Transverse colon (tissue), 4 donors: ENCODE data around the gene DLG2.

ENCODE experiments used
- CTCF ChIP-seq, 5 experiments: fragments of 200-600 bp in 3 of 5; fragments of 450-650 bp in 2 of 5; sonication (generic) in 3 of 5; IDR thresholded peaks; 1 replicate in 2 of 5; 2 replicates in 3 of 5; pipeline ENCODE4 v1.5.1; 2016 to 2017; ENCODE audit warnings: antibody characterized with exemption in 5 of 5, inconsistent platforms in 3 of 5, mild to moderate bottlenecking in 2 of 5, moderate library complexity in 1 of 5
- POLR2AphosphoS5 ChIP-seq, 3 donors: sonication (generic); formaldehyde crosslinking; IDR thresholded peaks; one replicate each; pipeline ENCODE4 v1.6.1; 2016; ENCODE audit warnings: antibody characterized with exemption in 3 of 3

GRCh38 chr11:85663080-85663752, 36.1 kb upstream of the DLG2 start:
- TF ChIP-seq CTCF (IDR thresholded peaks at IDR 0.05) (no peak), POLR2AphosphoS5 (IDR thresholded peaks at IDR 0.05) (no peak)
